T-cell (primary cell): ENCODE results near the gene PDIA3. TPM values are rescaled to one million over a fixed set of nuclear protein-coding genes. Genes with fewer than 3 reads are reported as not detected.
"Not testable (repeated sequence)": the region's sequence is repeated elsewhere in the genome, so short reads cannot be mapped to it uniquely, and the experiment has no call there.

Experiments used
- ATAC-seq, 4 experiments: fragments of 200-7000 bp in 3 of 4; fragments of 150-1000 bp in 1 of 4; cut with Tn5 transposase; replicated peaks in 1 of 4; 1 replicate in 3 of 4; 2 replicates in 1 of 4; pipeline ENCODE4 v1.10.0; 2021; ENCODE audit warnings: moderate library complexity in 3 of 4, mild to moderate bottlenecking in 2 of 4, moderate number of reproducible peaks in 1 of 4
- CTCF ChIA-PET, 2 donors: fragments of 300-600 bp; sonication (Branson Sonifier 250); formaldehyde crosslinking; loops; one replicate each; lab custom pipeline; 2022; ENCODE audit warnings: antibody characterized with exemption in 2 of 2; lab: Charles Lee
- POLR2A ChIA-PET, 2 donors: fragments of 300-600 bp; sonication (Branson Sonifier 250); formaldehyde crosslinking; loops; one replicate each; lab custom pipeline; 2022; ENCODE audit warnings: antibody characterized with exemption in 2 of 2; lab: Charles Lee
- DNase-seq, 35 experiments: peaks; one replicate each; pipeline versions ENCODE4 v3.0.0 to v3.0.0-alpha.2; 2013 to 2023
- H3K27ac ChIP-seq: one replicate; pipeline ENCODE4 v1.5.1; 2013; ENCODE audit warnings: low read length
- H3K27me3 ChIP-seq, 2 experiments: replicated peaks in 1 of 2; 1 replicate in 1 of 2; 2 replicates in 1 of 2; pipeline versions ENCODE4 v1.6.1 to v1.7.0; 2013; ENCODE audit warnings: low read length in 1 of 2, mixed read lengths in 1 of 2; ENCODE audit not compliant: control insufficient read depth in 2 of 2, insufficient read depth in 2 of 2; ENCODE audit errors: extremely low read depth in 1 of 2
- H3K36me3 ChIP-seq, 2 donors: 1 replicate in 1 of 2; 2 replicates in 1 of 2; pipeline versions ENCODE4 v1.6.1 to v1.7.0; 2013; ENCODE audit warnings: low read length in 1 of 2; ENCODE audit not compliant: control insufficient read depth in 2 of 2, insufficient read depth in 1 of 2; ENCODE audit errors: extremely low read depth in 1 of 2
- H3K4me1 ChIP-seq, 2 experiments: 1 replicate in 1 of 2; 2 replicates in 1 of 2; pipeline versions ENCODE4 v1.6.1 to v1.7.0; 2013; ENCODE audit warnings: low read length in 2 of 2, mixed read lengths in 1 of 2; ENCODE audit not compliant: insufficient read depth in 2 of 2, control insufficient read depth in 1 of 2; ENCODE audit errors: extremely low read depth in 1 of 2
- H3K4me3 ChIP-seq, 2 donors: 1 replicate in 1 of 2; 2 replicates in 1 of 2; pipeline versions ENCODE4 v1.5.1 to v1.7.0; 2013; ENCODE audit warnings: mild to moderate bottlenecking in 2 of 2, low read length in 1 of 2, moderate library complexity in 1 of 2; ENCODE audit not compliant: control insufficient read depth in 1 of 2; ENCODE audit errors: extremely low read depth in 1 of 2
- H3K9me3 ChIP-seq: 2 replicates; pipeline ENCODE4 v1.7.0; 2013
- H3K27ac Mint-ChIP-seq, 2 donors: one replicate each; pipeline ENCODE4 v1.8.0; 2020 to 2021; ENCODE audit warnings: mild to moderate bottlenecking in 2 of 2, mixed read lengths in 2 of 2
- H3K27me3 Mint-ChIP-seq, 2 donors: one replicate each; pipeline ENCODE4 v1.8.0; 2021 to 2022; ENCODE audit warnings: mixed read lengths in 2 of 2
- H3K36me3 Mint-ChIP-seq: one replicate; pipeline ENCODE4 v1.8.0; 2021; ENCODE audit warnings: mixed read lengths
- H3K4me1 Mint-ChIP-seq, 3 donors: one replicate each; pipeline ENCODE4 v1.8.0; 2020 to 2022; ENCODE audit warnings: mixed read lengths in 3 of 3, mild to moderate bottlenecking in 1 of 3
- H3K4me3 Mint-ChIP-seq, 3 donors: one replicate each; pipeline ENCODE4 v1.8.0; 2020 to 2022; ENCODE audit warnings: mild to moderate bottlenecking in 3 of 3, mixed read lengths in 3 of 3, moderate library complexity in 3 of 3
- H3K9me3 Mint-ChIP-seq, 3 donors: one replicate each; pipeline ENCODE4 v1.8.0; 2020 to 2022; ENCODE audit warnings: mixed read lengths in 3 of 3
- WGBS: methylation state at CpG from one replicate; pipeline ENCODE4 v1.1.5; 2013; ENCODE audit warnings: missing lambda C conversion rate; ENCODE audit not compliant: insufficient coverage; 5-methylcytosine and 5-hydroxymethylcytosine counted together
- total RNA-seq, 35 experiments: library from RNA in 6 of 35; stranded (reverse) in 6 of 35; fragments of 120-200 nt in 1 of 35; gene quantifications; one replicate each; pipeline versions ENCODE4 v1.2.1 to v1.2.4 and lab custom pipeline; 2013 to 2026

PDIA3 gene
- total RNA-seq, 5 donors from 2014 or later (not counting 1 experiment from before 2014, with no cell fraction given), result 151 to 231 (median 190) TPM

GRCh38 chr15:43800286-43801141 lies 54.3 kb downstream of the PDIA3 start, which contains the start of gene HYPK:
TSS of gene HYPK (plus strand) at chr15:43800599. CDS start at chr15:43800623, 24 bp downstream.
- Mint-ChIP-seq H3K36me3 (peaks cover 49% of the 10 kb centered on the region), H3K27me3 (no peaks in the 10 kb centered on the region)
- peak; percentile 96 to 99 (median 98) for ATAC-seq

GRCh38 chr15:43802676-43803075 lies 56.4 kb downstream of the PDIA3 start:
- peaks cover 51% of the 10 kb centered on the region for H3K36me3 Mint-ChIP-seq
- H3K9me3 ChIP-seq, H3K4me3 Mint-ChIP-seq, H3K27me3 Mint-ChIP-seq, DNase-seq, POLR2A ChIA-PET, H3K27ac Mint-ChIP-seq, H3K27ac ChIP-seq, CTCF ChIA-PET, ATAC-seq, H3K9me3 Mint-ChIP-seq, H3K27me3 ChIP-seq, H3K4me3 ChIP-seq: not testable (repeated sequence)
- peaks cover 6 to 62% of the 10 kb centered on the region in 2 donors for H3K36me3 ChIP-seq
- peaks cover 12 to 23% of the 10 kb centered on the region in 2 experiments for H3K4me1 ChIP-seq
- WGBS, result 97% methylated on average over 3 of the region's 7 CpGs
- peaks cover 33 to 38% (median 38%) of the 10 kb centered on the region in 3 donors for H3K4me1 Mint-ChIP-seq

More at GRCh38 chr15:43800286-43801141, 54.3 kb downstream of the PDIA3 start, which contains the start of gene HYPK:
- DNase-seq, result peak; percentile 84 to 95 (median 92)
- POLR2A ChIA-PET, result interaction anchor here (0.6 to 1.2 kb wide), 6 partner anchors 21 to 627 kb away, joined by 3 to 11 read pairs (median 4); partner anchors contain the start of genes MFAP1 (in 2 of the 2) and CTDSPL2 (in 1 of the 2)
- peak within 1 kb of the TSS; percentile 98 for H3K27ac Mint-ChIP-seq
- Histone ChIP-seq H3K27me3 (no peaks in the 10 kb centered on the region), H3K36me3 (peaks cover 7 to 61% of the 10 kb centered on the region in 2 donors), H3K27ac (peak within 1 kb of the TSS; percentile 77), H3K4me1 (peaks cover 15 to 23% of the 10 kb centered on the region in 2 experiments), H3K4me3 (peak within 1 kb of the TSS; percentile 80 to 90), H3K9me3 (no peaks in the 10 kb centered on the region)
- 7% methylated on average over 42 of the region's 44 CpGs for WGBS
- peak within 1 kb of the TSS; percentile 97 to 99 (median 99) for H3K4me3 Mint-ChIP-seq
- peaks cover 49 to 54% (median 53%) of the 10 kb centered on the region in 3 donors for H3K4me1 Mint-ChIP-seq
- no peaks in the 10 kb centered on the region for H3K9me3 Mint-ChIP-seq
- CTCF ChIA-PET, result interaction anchor here (0.6 to 1.4 kb wide), 4 partner anchors 10 to 55 kb away, joined by 3 to 5 read pairs (median 5); partner anchors contain the start of genes ELL3 (in 1 of the 2), MFAP1 (in 1 of the 2) and PDIA3 (in 1 of the 2)

GRCh38 chr15:43808435-43808950 lies 62.3 kb downstream of the PDIA3 start:
- H3K9me3 ChIP-seq, result no peaks in the 10 kb centered on the region
- Mint-ChIP-seq H3K27ac (no peak overlapping the region), H3K27me3 (no peaks in the 10 kb centered on the region), H3K4me3 (no peak overlapping the region), H3K4me1 (peaks cover 3 to 4% (median 3%) of the 10 kb centered on the region in 3 donors), H3K9me3 (no peaks in the 10 kb centered on the region), H3K36me3 (peaks cover 54% of the 10 kb centered on the region)
- peaks cover 12 to 90% of the 10 kb centered on the region in 2 donors for H3K36me3 ChIP-seq
- WGBS, result 92% methylated on average over 2 of the region's 5 CpGs
- ChIA-PET POLR2A (interaction anchor here in 1 of 2 donors (1.1 kb wide), 1 partner anchor 20 kb away, joined by 4 read pairs; no protein-coding TSS in a partner anchor), CTCF (interaction anchor here in 1 of 2 donors (1.0 kb wide), 1 partner anchor 16 kb away, joined by 3 read pairs; the partner anchor contains the start of gene MFAP1)
- no peak overlapping the region for H3K27ac ChIP-seq
- H3K4me1 ChIP-seq, result no peaks in the 10 kb centered on the region
- DNase-seq (no peak), ATAC-seq (no peak)
- H3K27me3 ChIP-seq, result no peaks in the 10 kb centered on the region
- no peak overlapping the region for H3K4me3 ChIP-seq

- Histone ChIP-seq H3K9me3 (no peaks in the 10 kb centered on the region), H3K36me3 (peaks cover 16 to 93% of the 10 kb centered on the region in 2 donors), H3K4me3 (no peak overlapping the region), H3K4me1 (no peaks in the 10 kb centered on the region), H3K27ac (no peak overlapping the region), H3K27me3 (no peaks in the 10 kb centered on the region)
- ATAC-seq (no peak), DNase-seq (no peak)
- CTCF ChIA-PET, result interaction anchor here in 1 of 2 donors (1.0 kb wide), 1 partner anchor 15 kb away, joined by 3 read pairs; the partner anchor contains the start of gene MFAP1
- no peaks in the 10 kb centered on the region for H3K27me3 Mint-ChIP-seq
- H3K36me3 Mint-ChIP-seq, result peaks cover 53% of the 10 kb centered on the region
- no peak overlapping the region for H3K27ac Mint-ChIP-seq
- no peaks in the 10 kb centered on the region for H3K9me3 Mint-ChIP-seq
- H3K4me1 Mint-ChIP-seq, result peaks cover 2 to 4% (median 3%) of the 10 kb centered on the region in 3 donors
- no CpG with 5 or more reads among the region's 6 CpGs for WGBS
- POLR2A ChIA-PET, result interaction anchor here in 1 of 2 donors (0.7 to 1.1 kb wide), 2 partner anchors 19 kb away, joined by 4 to 6 read pairs; no protein-coding TSS in a partner anchor
- H3K4me3 Mint-ChIP-seq, result no peak overlapping the region
Observed at GRCh38 chr15:43808960-43809678, 62.9 kb downstream of the PDIA3 start.

- H3K4me3 Mint-ChIP-seq, H3K4me1 ChIP-seq, H3K9me3 Mint-ChIP-seq, H3K4me3 ChIP-seq, H3K27me3 ChIP-seq, H3K9me3 ChIP-seq, ATAC-seq, H3K27me3 Mint-ChIP-seq, H3K27ac Mint-ChIP-seq, DNase-seq, H3K27ac ChIP-seq, POLR2A ChIA-PET: not testable (repeated sequence)
- CTCF ChIA-PET, result interaction anchor here in 1 of 2 donors (0.6 kb wide), 1 partner anchor 704 kb away, joined by 6 read pairs; no protein-coding TSS in a partner anchor
- Mint-ChIP-seq H3K4me1 (peaks cover 8 to 19% (median 12%) of the 10 kb centered on the region in 3 donors), H3K36me3 (peaks cover 27% of the 10 kb centered on the region)
- 100% methylated on average over 1 of the region's 5 CpGs for WGBS
- H3K36me3 ChIP-seq, result peaks cover 21 to 68% of the 10 kb centered on the region in 2 donors
Observed at GRCh38 chr15:43815064-43815463, 68.8 kb downstream of the PDIA3 start.
